ENCODE measurements around the gene OR8G1. TPM values are rescaled to one million over a fixed set of nuclear protein-coding genes. Genes with fewer than 3 reads are reported as not detected.

The OR8G1 gene
- total and polyA plus RNA-seq, 4 donors = not detected

- Histone ChIP-seq H3K4me1 (ENCODE audit: control insufficient read depth in 4 of 4, insufficient read depth in 4 of 4, low read length in 3 of 4) (no peaks in the 10 kb centered on the region), H3K9ac (ENCODE audit: low read depth in 1 of 2, low read length in 2 of 2) (no peak overlapping the region), H3K4me3 (ENCODE audit: low read depth in 1 of 3, low read length in 3 of 3) (no peak overlapping the region), H3K27me3 (ENCODE audit: control insufficient read depth in 4 of 4, insufficient read depth in 4 of 4, low read length in 3 of 4) (peaks cover 0 to 6% (median 1%) of the 10 kb centered on the region in 4 donors), H3K36me3 (ENCODE audit: control insufficient read depth in 4 of 4, insufficient read depth in 3 of 4, low read depth in 1 of 4, low read length in 3 of 4) (no peaks in the 10 kb centered on the region), H3K9me3 (ENCODE audit: control insufficient read depth in 4 of 4, low read length in 3 of 4) (no peaks in the 10 kb centered on the region), H3K27ac (ENCODE audit: low read depth in 1 of 2, low read length in 2 of 2) (no peak overlapping the region)
- TF ChIP-seq MAX (IDR thresholded peaks at IDR 0.05) = no peak
- TF ChIP-seq EGR1 (IDR thresholded peaks at IDR 0.05; ENCODE audit: low read depth in 2 of 2) = no peak
- TF ChIP-seq FOXA1 (IDR thresholded peaks at IDR 0.05) = no peak
- TF ChIP-seq GABPA (IDR thresholded peaks at IDR 0.05 in 1 of 2, conservative IDR thresholded peaks at IDR 0.05 in 1 of 2) = no peak
- no peak for TF ChIP-seq TAF1 (conservative IDR thresholded peaks at IDR 0.05)
- no peak for TF ChIP-seq HNF4A (conservative IDR thresholded peaks at IDR 0.05)
- no peak for TF ChIP-seq YY1 (IDR thresholded peaks at IDR 0.05)
- TF ChIP-seq FOXA2 (IDR thresholded peaks at IDR 0.05) = no peak
- no peak for TF ChIP-seq ATF3 (IDR thresholded peaks at IDR 0.05)
- TF ChIP-seq ZBTB33 (IDR thresholded peaks at IDR 0.05) = no peak
- TF ChIP-seq HNF4G (IDR thresholded peaks at IDR 0.05) = no peak
- no peak for TF ChIP-seq REST (IDR thresholded peaks at IDR 0.05)
- no peak for TF ChIP-seq SP1 (IDR thresholded peaks at IDR 0.05)
- no peak for TF ChIP-seq NR2F2 (IDR thresholded peaks at IDR 0.05)
- 68% methylated on average over 2 of the region's 2 CpGs for WGBS
- DNase-seq (ENCODE audit: low spot score) = no peak
Observed at GRCh38 chr11:124197999-124198398, 42.9 kb upstream of the OR8G1 start.

- Histone ChIP-seq H3K4me3 (ENCODE audit: low read depth in 1 of 3, low read length in 3 of 3) (no peak overlapping the region), H3K9me3 (ENCODE audit: control insufficient read depth in 4 of 4, low read length in 3 of 4) (no peaks in the 10 kb centered on the region), H3K9ac (ENCODE audit: low read depth in 1 of 2, low read length in 2 of 2) (no peak overlapping the region), H3K4me1 (ENCODE audit: control insufficient read depth in 4 of 4, insufficient read depth in 4 of 4, low read length in 3 of 4) (no peaks in the 10 kb centered on the region), H3K36me3 (ENCODE audit: control insufficient read depth in 4 of 4, insufficient read depth in 3 of 4, low read depth in 1 of 4, low read length in 3 of 4) (no peaks in the 10 kb centered on the region), H3K27me3 (ENCODE audit: control insufficient read depth in 4 of 4, insufficient read depth in 4 of 4, low read length in 3 of 4) (peaks cover 0 to 6% (median 1%) of the 10 kb centered on the region in 4 donors), H3K27ac (ENCODE audit: low read depth in 1 of 2, low read length in 2 of 2) (no peak overlapping the region)
- DNase-seq (ENCODE audit: low spot score) = no peak
- WGBS = 90% methylated on average over 7 of the region's 7 CpGs
- TF ChIP-seq HNF4A (conservative IDR thresholded peaks at IDR 0.05) (no peak), ZBTB33 (IDR thresholded peaks at IDR 0.05) (no peak), SP1 (IDR thresholded peaks at IDR 0.05) (no peak), RAD21 (IDR thresholded peaks at IDR 0.05) (no peak), FOXA2 (IDR thresholded peaks at IDR 0.05) (no peak), FOXA1 (IDR thresholded peaks at IDR 0.05) (no peak), YY1 (IDR thresholded peaks at IDR 0.05) (no peak), GABPA (IDR thresholded peaks at IDR 0.05 in 1 of 2, conservative IDR thresholded peaks at IDR 0.05 in 1 of 2) (no peak), RXRA (IDR thresholded peaks at IDR 0.05) (no peak), JUND (IDR thresholded peaks at IDR 0.05) (no peak), REST (IDR thresholded peaks at IDR 0.05) (no peak), TAF1 (conservative IDR thresholded peaks at IDR 0.05) (no peak), EGR1 (IDR thresholded peaks at IDR 0.05; ENCODE audit: low read depth in 2 of 2) (no peak), HNF4G (IDR thresholded peaks at IDR 0.05) (no peak), ATF3 (IDR thresholded peaks at IDR 0.05) (no peak)
Observed at GRCh38 chr11:124198897-124199296, 42.0 kb upstream of the OR8G1 start.

Data from liver (tissue), 9 donors.